HL-60 (cell line): Measurements from ENCODE around the gene GPER1.

Source experiments
- DNase-seq, 2 experiments: peaks; one replicate each; pipeline ENCODE4 v3.0.0-alpha.2; 2010 to 2020; ENCODE audit warnings: low read depth in 1 of 2, low spot score in 1 of 2
- H3K27ac ChIP-seq: fragments of 250-450 bp; sonication (Bioruptor Pico); replicated peaks from 2 replicates; pipeline ENCODE4 v1.5.1; 2020; ENCODE audit warnings: mild to moderate bottlenecking, moderate library complexity
- H3K27me3 ChIP-seq: fragments of 250-450 bp; sonication (Bioruptor Pico); 2 replicates; pipeline ENCODE4 v1.5.1; 2021; ENCODE audit warnings: mild to moderate bottlenecking, moderate library complexity; ENCODE audit not compliant: insufficient read depth, poor library complexity, severe bottlenecking
- H3K4me3 ChIP-seq: replicated peaks from 2 replicates; pipeline ENCODE4 v1.5.1; 2011; ENCODE audit warnings: mild to moderate bottlenecking, control low read depth, low read length; ENCODE audit not compliant: insufficient read depth
- GABPA ChIP-seq: IDR thresholded peaks from 2 replicates; pipeline ENCODE4 v1.6.1; 2012; ENCODE audit warnings: low read depth
- POLR2AphosphoS5 ChIP-seq: IDR thresholded peaks from 2 replicates; pipeline ENCODE4 v1.6.1; 2012; ENCODE audit warnings: low read depth
- SPI1 ChIP-seq: IDR thresholded peaks from 2 replicates; pipeline ENCODE4 v1.6.1; 2012; ENCODE audit warnings: low read depth, mild to moderate bottlenecking, borderline replicate concordance
- TF ChIP-seq, protein P1 (sequence below): IDR thresholded peaks from 2 replicates; pipeline ENCODE4 v1.6.1; 2012; ENCODE audit warnings: low read depth; ENCODE audit not compliant: insufficient replicate concordance
- TF ChIP-seq, protein P2 (sequence below): IDR thresholded peaks from one replicate; pipeline ENCODE4 v1.5.1; 2011; ENCODE audit warnings: low read length, control low read depth, inconsistent platforms; ENCODE audit not compliant: insufficient read depth

Gene GPER1

DNA sequence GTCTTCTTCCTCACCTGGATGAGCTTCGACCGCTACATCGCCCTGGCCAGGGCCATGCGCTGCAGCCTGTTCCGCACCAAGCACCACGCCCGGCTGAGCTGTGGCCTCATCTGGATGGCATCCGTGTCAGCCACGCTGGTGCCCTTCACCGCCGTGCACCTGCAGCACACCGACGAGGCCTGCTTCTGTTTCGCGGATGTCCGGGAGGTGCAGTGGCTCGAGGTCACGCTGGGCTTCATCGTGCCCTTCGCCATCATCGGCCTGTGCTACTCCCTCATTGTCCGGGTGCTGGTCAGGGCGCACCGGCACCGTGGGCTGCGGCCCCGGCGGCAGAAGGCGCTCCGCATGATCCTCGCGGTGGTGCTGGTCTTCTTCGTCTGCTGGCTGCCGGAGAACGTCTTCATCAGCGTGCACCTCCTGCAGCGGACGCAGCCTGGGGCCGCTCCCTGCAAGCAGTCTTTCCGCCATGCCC is 4.3 kb downstream of the GPER1 start:
- no peak for DNase-seq
- H3K4me3 ChIP-seq: no peak overlapping the region
- H3K27ac ChIP-seq: no peak overlapping the region
- TF ChIP-seq GABPA: no peak
- TF ChIP-seq, protein P1, sequence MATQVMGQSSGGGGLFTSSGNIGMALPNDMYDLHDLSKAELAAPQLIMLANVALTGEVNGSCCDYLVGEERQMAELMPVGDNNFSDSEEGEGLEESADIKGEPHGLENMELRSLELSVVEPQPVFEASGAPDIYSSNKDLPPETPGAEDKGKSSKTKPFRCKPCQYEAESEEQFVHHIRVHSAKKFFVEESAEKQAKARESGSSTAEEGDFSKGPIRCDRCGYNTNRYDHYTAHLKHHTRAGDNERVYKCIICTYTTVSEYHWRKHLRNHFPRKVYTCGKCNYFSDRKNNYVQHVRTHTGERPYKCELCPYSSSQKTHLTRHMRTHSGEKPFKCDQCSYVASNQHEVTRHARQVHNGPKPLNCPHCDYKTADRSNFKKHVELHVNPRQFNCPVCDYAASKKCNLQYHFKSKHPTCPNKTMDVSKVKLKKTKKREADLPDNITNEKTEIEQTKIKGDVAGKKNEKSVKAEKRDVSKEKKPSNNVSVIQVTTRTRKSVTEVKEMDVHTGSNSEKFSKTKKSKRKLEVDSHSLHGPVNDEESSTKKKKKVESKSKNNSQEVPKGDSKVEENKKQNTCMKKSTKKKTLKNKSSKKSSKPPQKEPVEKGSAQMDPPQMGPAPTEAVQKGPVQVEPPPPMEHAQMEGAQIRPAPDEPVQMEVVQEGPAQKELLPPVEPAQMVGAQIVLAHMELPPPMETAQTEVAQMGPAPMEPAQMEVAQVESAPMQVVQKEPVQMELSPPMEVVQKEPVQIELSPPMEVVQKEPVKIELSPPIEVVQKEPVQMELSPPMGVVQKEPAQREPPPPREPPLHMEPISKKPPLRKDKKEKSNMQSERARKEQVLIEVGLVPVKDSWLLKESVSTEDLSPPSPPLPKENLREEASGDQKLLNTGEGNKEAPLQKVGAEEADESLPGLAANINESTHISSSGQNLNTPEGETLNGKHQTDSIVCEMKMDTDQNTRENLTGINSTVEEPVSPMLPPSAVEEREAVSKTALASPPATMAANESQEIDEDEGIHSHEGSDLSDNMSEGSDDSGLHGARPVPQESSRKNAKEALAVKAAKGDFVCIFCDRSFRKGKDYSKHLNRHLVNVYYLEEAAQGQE: no peak
- no peaks in the 10 kb centered on the region for H3K27me3 ChIP-seq

DNA sequence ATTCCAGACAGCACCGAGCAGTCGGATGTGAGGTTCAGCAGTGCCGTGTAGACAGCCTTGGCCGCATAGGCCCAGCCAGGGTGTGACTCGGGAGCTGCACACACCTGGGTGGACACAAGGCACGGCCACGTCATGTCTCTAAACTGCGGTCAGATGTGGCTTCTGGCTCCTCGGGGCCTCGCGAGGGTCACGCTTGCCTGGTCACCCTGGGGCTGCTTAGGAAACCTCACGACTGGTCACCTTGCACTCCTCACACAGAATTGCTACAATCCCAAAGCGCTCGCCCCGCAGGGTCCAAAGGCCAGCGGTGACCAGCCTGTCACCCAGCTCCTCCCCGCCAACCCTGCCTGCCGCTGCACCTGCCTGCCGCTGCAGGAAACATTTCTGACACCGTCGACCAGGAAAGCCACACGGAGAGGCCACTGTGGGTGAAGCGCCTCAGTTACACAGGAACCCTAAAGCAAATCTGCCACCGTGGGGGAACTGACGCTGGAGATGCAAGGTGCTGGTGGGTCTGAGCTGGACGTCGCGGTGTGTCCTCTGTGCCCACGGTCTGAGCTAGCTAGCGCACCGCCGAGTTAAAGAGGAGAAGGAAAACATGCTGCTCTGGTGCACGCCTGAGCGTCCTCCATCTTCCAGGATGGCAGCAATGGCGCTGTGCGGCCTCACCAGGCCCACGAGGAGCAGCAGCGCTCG is 5.0 kb downstream of the GPER1 start:
- no peak for DNase-seq
- no peak for TF ChIP-seq POLR2AphosphoS5
- TF ChIP-seq SPI1: no peak
- no peak for TF ChIP-seq GABPA
- TF ChIP-seq, protein P1: no peak
- TF ChIP-seq, protein P2, sequence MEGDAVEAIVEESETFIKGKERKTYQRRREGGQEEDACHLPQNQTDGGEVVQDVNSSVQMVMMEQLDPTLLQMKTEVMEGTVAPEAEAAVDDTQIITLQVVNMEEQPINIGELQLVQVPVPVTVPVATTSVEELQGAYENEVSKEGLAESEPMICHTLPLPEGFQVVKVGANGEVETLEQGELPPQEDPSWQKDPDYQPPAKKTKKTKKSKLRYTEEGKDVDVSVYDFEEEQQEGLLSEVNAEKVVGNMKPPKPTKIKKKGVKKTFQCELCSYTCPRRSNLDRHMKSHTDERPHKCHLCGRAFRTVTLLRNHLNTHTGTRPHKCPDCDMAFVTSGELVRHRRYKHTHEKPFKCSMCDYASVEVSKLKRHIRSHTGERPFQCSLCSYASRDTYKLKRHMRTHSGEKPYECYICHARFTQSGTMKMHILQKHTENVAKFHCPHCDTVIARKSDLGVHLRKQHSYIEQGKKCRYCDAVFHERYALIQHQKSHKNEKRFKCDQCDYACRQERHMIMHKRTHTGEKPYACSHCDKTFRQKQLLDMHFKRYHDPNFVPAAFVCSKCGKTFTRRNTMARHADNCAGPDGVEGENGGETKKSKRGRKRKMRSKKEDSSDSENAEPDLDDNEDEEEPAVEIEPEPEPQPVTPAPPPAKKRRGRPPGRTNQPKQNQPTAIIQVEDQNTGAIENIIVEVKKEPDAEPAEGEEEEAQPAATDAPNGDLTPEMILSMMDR: no peak
- H3K27ac ChIP-seq: no peak overlapping the region
- no peak overlapping the region for H3K4me3 ChIP-seq
- H3K27me3 ChIP-seq: no peaks in the 10 kb centered on the region

DNA sequence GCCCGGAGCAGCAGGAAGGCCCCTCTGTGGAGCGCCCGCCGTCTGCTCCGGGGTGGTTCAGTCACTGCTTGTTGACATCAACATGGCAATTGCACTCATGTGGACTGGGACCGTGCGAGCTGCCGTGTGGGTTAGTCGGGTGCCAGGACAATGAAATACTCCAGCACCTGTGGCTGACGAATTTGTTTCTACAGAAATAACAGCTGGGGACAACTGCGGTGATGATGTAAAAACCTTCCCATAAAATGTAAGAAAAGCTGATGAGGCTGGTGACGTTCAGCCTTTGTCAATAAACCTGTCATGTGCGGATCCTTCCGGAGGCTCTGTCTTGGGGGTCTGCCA is 5.6 kb downstream of the GPER1 start:
- DNase-seq: no peak
- TF ChIP-seq, protein P2: no peak
- TF ChIP-seq POLR2AphosphoS5 (no peak), SPI1 (no peak), GABPA (no peak)
- TF ChIP-seq, protein P1: no peak
- Histone ChIP-seq H3K27ac (no peak overlapping the region), H3K4me3 (no peak overlapping the region), H3K27me3 (no peaks in the 10 kb centered on the region)

DNA sequence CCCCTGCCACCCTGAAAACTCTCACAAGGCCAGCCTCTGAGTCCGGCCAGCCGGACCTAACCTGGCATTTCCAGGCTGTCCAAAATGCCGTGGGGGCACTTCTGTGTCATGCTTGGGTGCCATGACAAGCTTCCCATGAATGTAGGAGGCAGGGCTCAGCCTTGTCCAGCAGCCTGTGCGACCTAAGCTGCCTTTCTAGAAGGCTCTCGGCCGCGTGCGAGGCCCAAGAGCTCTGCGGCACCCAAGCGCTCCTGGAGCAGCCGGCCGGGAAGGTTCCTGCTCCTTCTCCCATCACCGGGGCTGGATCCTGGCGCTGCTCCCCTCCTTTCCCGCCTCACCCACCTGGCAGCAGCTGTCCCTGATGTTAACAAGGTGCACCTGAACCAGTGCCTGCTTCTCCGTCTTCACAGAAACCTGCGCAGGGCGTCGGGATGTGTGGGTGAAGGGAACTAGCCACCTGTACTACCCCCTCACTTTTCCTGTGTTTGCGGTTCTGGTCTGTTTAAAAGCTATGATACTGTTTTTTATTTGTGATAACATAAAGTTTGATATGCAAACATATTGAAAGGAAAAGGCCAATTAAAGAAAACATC is 6.1 kb downstream of the GPER1 start:
- TF ChIP-seq, protein P1: no peak
- no peak for TF ChIP-seq POLR2AphosphoS5
- no peak for TF ChIP-seq SPI1
- TF ChIP-seq, protein P2: no peak
- no peak for TF ChIP-seq GABPA
- no peak for DNase-seq
- no peak overlapping the region for H3K4me3 ChIP-seq
- no peaks in the 10 kb centered on the region for H3K27me3 ChIP-seq
- no peak overlapping the region for H3K27ac ChIP-seq
